ENCODE results near the gene SEZ6L.
"Not testable (repeated sequence)": the region's sequence is repeated elsewhere in the genome, so short reads cannot be mapped to it uniquely, and the experiment has no call there.

Gene SEZ6L

DNA sequence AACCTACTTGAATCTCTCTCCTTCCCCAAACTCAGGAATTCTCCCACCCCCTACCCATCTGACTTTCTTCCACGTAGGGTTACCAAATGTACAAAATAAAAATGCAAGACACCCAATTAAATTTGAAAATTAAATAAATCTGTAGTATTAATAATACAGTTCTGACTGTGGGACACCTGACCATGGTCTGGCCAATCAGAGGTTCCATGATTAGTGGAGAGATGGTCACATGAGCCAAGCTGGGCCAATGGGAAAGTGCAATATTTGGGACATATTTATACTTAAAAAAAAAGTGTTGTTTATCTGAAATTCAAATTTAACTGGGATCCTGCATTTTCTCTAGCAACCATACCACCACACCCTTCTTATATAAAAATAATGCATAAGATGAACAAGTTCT lies 230.0 kb downstream of the SEZ6L start:
- H3K4me3 ChIP-seq (ENCODE audit: low read depth in 1 of 5, low read length in 5 of 5) = no peak overlapping the region
- H3K9me3 ChIP-seq (ENCODE audit: control insufficient read depth in 5 of 5, low read length in 5 of 5) = no peaks in the 10 kb centered on the region
- H3K9ac ChIP-seq (ENCODE audit: low read length in 5 of 5) = no peak overlapping the region
- H3K27ac ChIP-seq (ENCODE audit: low read depth, low read length) = no peak overlapping the region
- H3K36me3 ChIP-seq (ENCODE audit: control insufficient read depth in 5 of 5, insufficient read depth in 5 of 5, low read length in 5 of 5) = no peaks in the 10 kb centered on the region
- H3K27me3 ChIP-seq (ENCODE audit: control insufficient read depth in 5 of 5, insufficient read depth in 4 of 5, low read length in 5 of 5) = peaks cover 0 to 11% (median 0%) of the 10 kb centered on the region in 5 donors
- no peaks in the 10 kb centered on the region for H3K4me1 ChIP-seq (ENCODE audit: control insufficient read depth in 5 of 5, insufficient read depth in 5 of 5, low read length in 5 of 5)

DNA sequence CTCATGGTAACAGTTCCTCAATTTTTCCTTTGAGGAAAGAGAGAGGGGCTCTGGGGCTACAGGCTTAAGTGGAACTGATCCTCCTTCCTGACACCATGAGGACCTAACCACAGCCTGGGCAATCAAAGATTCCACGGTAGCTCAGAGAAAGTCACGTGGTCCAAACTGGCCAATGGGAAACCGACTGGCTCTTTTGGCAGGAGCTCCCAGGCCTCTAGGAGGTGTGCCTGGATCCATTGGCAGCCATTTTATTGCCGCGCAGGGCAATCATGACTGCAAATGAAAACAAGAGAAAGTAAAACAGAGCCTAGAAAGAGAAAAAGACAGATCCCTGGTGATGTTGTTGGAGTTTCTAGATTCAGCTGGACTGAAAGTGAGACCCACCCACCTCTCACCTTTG lies 232.5 kb downstream of the SEZ6L start:
- peaks cover 0 to 7% (median 0%) of the 10 kb centered on the region in 5 donors for H3K4me1 ChIP-seq (ENCODE audit: control insufficient read depth in 5 of 5, insufficient read depth in 5 of 5, low read length in 5 of 5)
- no peak overlapping the region for H3K9ac ChIP-seq (ENCODE audit: low read length in 5 of 5)
- no peaks in the 10 kb centered on the region for H3K9me3 ChIP-seq (ENCODE audit: control insufficient read depth in 5 of 5, low read length in 5 of 5)
- peaks cover 2 to 13% (median 8%) of the 10 kb centered on the region in 5 donors for H3K27me3 ChIP-seq (ENCODE audit: control insufficient read depth in 5 of 5, insufficient read depth in 4 of 5, low read length in 5 of 5)
- H3K36me3 ChIP-seq (ENCODE audit: control insufficient read depth in 5 of 5, insufficient read depth in 5 of 5, low read length in 5 of 5) = no peaks in the 10 kb centered on the region
- H3K4me3 ChIP-seq (ENCODE audit: low read depth in 1 of 5, low read length in 5 of 5) = no peak overlapping the region
- no peak overlapping the region for H3K27ac ChIP-seq (ENCODE audit: low read depth, low read length)

DNA sequence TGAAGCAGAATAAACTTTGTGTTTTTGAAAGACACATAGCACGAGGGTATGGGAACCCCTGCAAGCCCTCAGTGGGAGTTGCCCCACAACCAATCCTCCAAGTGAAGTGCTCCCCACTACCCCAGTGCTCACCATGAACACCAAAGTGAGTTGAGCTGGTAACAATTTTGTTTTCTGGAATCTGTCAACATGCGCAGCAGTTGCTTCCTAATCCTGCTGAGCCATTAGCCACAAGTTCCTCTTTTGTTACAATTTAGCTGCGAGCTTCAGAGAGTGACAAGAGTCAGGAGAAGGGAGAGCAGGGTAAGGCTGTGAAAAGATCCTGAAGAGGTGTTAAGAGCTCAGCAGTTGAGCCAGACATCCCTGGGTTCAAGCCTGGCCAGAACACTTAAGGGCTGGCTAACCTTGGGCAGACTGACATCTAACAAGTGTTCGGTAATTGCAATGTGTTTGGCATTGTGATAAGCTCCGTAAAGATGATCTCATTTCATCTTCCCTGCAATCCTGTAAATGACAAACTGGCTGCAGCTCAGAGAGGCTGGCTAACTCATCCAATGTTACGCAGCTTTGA lies 235.7 kb downstream of the SEZ6L start:
- H3K9me3 ChIP-seq (ENCODE audit: control insufficient read depth in 5 of 5, low read length in 5 of 5) = no peaks in the 10 kb centered on the region
- H3K36me3 ChIP-seq (ENCODE audit: control insufficient read depth in 5 of 5, insufficient read depth in 5 of 5, low read length in 5 of 5) = no peaks in the 10 kb centered on the region
- peaks cover 0 to 7% (median 0%) of the 10 kb centered on the region in 5 donors for H3K4me1 ChIP-seq (ENCODE audit: control insufficient read depth in 5 of 5, insufficient read depth in 5 of 5, low read length in 5 of 5)
- no peak overlapping the region for H3K4me3 ChIP-seq (ENCODE audit: low read depth in 1 of 5, low read length in 5 of 5)
- H3K27me3 ChIP-seq (ENCODE audit: control insufficient read depth in 5 of 5, insufficient read depth in 4 of 5, low read length in 5 of 5) = peaks cover 2 to 17% (median 8%) of the 10 kb centered on the region in 5 donors
- H3K9ac ChIP-seq (ENCODE audit: low read length in 5 of 5) = no peak overlapping the region
- H3K27ac ChIP-seq (ENCODE audit: low read depth, low read length) = no peak overlapping the region

DNA sequence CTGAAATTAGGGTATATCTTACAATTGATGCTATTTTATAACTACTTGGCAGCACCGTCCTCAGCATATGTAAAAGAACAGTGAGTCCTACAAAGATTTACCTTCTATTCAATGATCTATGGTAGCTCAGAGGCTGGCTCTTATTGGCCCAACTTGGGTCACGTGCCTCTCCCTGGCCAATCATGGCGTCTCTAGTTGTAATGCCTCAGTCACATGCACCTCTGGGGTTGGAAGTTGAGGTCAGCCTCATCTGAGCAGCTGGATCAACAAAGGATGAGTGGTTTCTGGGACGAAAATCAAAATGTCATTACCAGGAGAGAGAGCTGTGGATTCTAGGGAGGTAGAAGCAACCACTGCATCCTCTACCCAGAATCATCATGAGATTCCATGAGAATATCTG lies 236.9 kb downstream of the SEZ6L start:
- no peak overlapping the region for H3K27ac ChIP-seq (ENCODE audit: low read depth, low read length)
- no peaks in the 10 kb centered on the region for H3K36me3 ChIP-seq (ENCODE audit: control insufficient read depth in 5 of 5, insufficient read depth in 5 of 5, low read length in 5 of 5)
- no peaks in the 10 kb centered on the region for H3K9me3 ChIP-seq (ENCODE audit: control insufficient read depth in 5 of 5, low read length in 5 of 5)
- H3K9ac ChIP-seq (ENCODE audit: low read length in 5 of 5) = no peak overlapping the region
- H3K27me3 ChIP-seq (ENCODE audit: control insufficient read depth in 5 of 5, insufficient read depth in 4 of 5, low read length in 5 of 5) = peaks cover 2 to 18% (median 8%) of the 10 kb centered on the region in 5 donors
- peaks cover 0 to 7% (median 0%) of the 10 kb centered on the region in 5 donors for H3K4me1 ChIP-seq (ENCODE audit: control insufficient read depth in 5 of 5, insufficient read depth in 5 of 5, low read length in 5 of 5)
- no peak overlapping the region for H3K4me3 ChIP-seq (ENCODE audit: low read depth in 1 of 5, low read length in 5 of 5)

DNA sequence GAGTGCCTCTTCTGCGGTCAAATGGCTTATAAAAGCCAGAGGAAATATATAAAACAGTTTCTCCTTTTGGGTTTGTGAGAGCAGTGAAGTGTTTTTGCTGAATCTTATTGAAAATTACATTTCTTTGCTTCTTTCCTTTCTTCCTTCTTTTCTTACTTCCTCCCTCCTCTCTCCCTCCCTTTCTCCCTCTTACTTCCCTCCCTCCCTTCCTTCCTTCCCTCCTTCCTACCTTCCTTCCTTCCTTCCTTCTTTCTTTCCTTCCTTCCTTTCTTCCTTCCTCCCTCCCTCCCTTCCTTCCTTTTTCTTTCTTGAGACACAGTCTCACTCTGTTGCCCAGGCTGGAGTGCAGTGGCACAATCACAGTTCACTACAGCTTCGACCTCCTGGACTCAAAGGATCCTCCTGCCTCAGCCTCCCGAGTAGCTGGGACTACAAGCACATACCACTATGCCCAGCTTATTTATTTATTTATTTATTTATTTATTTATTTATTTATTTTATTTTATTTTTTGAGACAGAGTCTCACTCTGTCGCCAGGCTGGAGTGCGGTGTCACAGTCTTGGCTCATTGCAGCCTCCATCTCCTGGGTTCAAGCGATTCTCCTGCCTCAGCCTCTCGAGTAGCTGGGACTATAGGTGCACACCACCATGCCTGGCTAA lies 239.4 kb downstream of the SEZ6L start:
- H3K9me3 ChIP-seq (ENCODE audit: control insufficient read depth in 5 of 5, low read length in 5 of 5); H3K4me3 ChIP-seq (ENCODE audit: low read depth in 1 of 5, low read length in 5 of 5); H3K4me1 ChIP-seq (ENCODE audit: control insufficient read depth in 5 of 5, insufficient read depth in 5 of 5, low read length in 5 of 5); H3K9ac ChIP-seq (ENCODE audit: low read length in 5 of 5); H3K36me3 ChIP-seq (ENCODE audit: control insufficient read depth in 5 of 5, insufficient read depth in 5 of 5, low read length in 5 of 5); H3K27ac ChIP-seq (ENCODE audit: low read depth, low read length): not testable (repeated sequence)
- peaks cover 2 to 25% (median 8%) of the 10 kb centered on the region in 5 donors for H3K27me3 ChIP-seq (ENCODE audit: control insufficient read depth in 5 of 5, insufficient read depth in 4 of 5, low read length in 5 of 5)

DNA sequence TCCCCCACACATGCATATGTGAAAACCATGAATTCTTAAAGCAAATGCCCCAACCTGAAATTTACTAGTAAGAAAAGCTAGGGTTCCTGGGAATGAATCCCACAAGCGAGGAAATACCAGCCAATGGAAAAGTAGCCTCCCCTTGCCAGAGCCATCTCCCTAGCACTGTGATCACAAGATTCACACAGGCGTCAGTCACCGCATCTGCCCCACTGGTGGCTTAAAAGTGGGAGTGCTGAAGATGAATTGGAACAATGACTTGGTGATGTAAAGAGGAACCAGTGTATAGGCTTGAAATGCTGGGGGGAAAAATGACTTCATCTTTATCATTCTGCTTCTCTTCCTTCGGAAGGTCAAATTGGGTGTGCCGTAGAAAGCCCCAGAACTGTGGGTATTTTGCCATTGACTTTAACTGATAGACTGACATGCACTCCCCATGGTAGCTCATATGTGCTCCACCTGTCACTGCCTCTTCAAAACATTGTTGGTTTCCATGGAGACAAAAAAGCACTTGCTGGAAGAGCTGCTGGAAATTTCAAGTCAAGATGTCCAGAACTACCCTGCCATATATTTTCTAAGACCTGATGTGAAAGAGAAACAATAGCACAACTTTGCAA lies 240.6 kb downstream of the SEZ6L start:
- Histone ChIP-seq H3K27ac (ENCODE audit: low read depth, low read length) (no peak overlapping the region), H3K9ac (ENCODE audit: low read length in 5 of 5) (no peak overlapping the region), H3K4me1 (ENCODE audit: control insufficient read depth in 5 of 5, insufficient read depth in 5 of 5, low read length in 5 of 5) (peaks cover 0 to 7% (median 0%) of the 10 kb centered on the region in 5 donors), H3K9me3 (ENCODE audit: control insufficient read depth in 5 of 5, low read length in 5 of 5) (no peaks in the 10 kb centered on the region), H3K27me3 (ENCODE audit: control insufficient read depth in 5 of 5, insufficient read depth in 4 of 5, low read length in 5 of 5) (peaks cover 2 to 25% (median 8%) of the 10 kb centered on the region in 5 donors), H3K4me3 (ENCODE audit: low read depth in 1 of 5, low read length in 5 of 5) (no peak overlapping the region), H3K36me3 (ENCODE audit: control insufficient read depth in 5 of 5, insufficient read depth in 5 of 5, low read length in 5 of 5) (no peaks in the 10 kb centered on the region)

DNA sequence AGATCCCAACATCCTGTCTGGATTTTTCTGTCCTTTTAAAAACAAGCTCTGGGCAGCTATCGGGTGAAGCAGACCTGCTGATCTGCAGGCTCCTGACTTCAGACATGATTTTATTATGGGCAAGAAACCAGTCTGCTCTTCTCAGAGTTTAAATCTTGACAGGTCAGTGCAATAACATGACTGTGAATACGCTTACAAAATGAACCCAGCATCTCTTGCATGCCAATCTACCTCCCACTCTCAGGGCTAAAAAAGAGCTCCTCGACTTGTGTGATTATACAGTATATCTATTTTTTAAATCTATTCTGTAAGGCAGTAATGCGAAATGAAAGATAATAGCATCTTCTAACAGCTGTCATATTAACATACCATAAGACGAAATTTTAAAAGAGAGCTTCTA lies 241.1 kb downstream of the SEZ6L start:
- Histone ChIP-seq H3K9ac (ENCODE audit: low read length in 5 of 5) (no peak overlapping the region), H3K27ac (ENCODE audit: low read depth, low read length) (no peak overlapping the region), H3K4me3 (ENCODE audit: low read depth in 1 of 5, low read length in 5 of 5) (no peak overlapping the region), H3K36me3 (ENCODE audit: control insufficient read depth in 5 of 5, insufficient read depth in 5 of 5, low read length in 5 of 5) (no peaks in the 10 kb centered on the region), H3K4me1 (ENCODE audit: control insufficient read depth in 5 of 5, insufficient read depth in 5 of 5, low read length in 5 of 5) (peaks cover 0 to 3% (median 0%) of the 10 kb centered on the region in 5 donors), H3K9me3 (ENCODE audit: control insufficient read depth in 5 of 5, low read length in 5 of 5) (no peaks in the 10 kb centered on the region), H3K27me3 (ENCODE audit: control insufficient read depth in 5 of 5, insufficient read depth in 4 of 5, low read length in 5 of 5) (peaks cover under 1 to 19% (median 6%) of the 10 kb centered on the region in 5 donors)

DNA sequence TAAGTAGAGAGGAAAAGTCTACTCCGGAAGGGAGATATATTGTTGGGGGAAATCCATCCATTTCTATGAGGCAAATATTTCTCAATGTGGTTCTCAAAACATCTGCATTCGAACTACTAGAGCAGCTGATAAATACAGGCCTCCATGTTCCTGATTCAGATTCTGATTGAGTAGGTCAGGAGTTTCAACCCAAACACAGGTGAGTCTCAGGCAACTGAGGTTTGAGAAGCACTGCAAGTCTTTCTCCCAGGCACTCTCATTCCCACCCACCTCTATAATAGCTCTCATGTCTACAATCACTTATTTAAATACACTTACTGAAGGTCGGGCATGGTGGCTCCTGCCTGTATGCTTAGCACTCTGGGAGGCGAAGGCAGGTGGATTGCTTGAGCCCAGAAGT lies 245.1 kb downstream of the SEZ6L start:
- peaks cover 7 to 25% (median 9%) of the 10 kb centered on the region in 5 donors for H3K27me3 ChIP-seq (ENCODE audit: control insufficient read depth in 5 of 5, insufficient read depth in 4 of 5, low read length in 5 of 5)
- no peaks in the 10 kb centered on the region for H3K9me3 ChIP-seq (ENCODE audit: control insufficient read depth in 5 of 5, low read length in 5 of 5)
- no peak overlapping the region for H3K9ac ChIP-seq (ENCODE audit: low read length in 5 of 5)
- no peak overlapping the region for H3K4me3 ChIP-seq (ENCODE audit: low read depth in 1 of 5, low read length in 5 of 5)
- no peaks in the 10 kb centered on the region for H3K36me3 ChIP-seq (ENCODE audit: control insufficient read depth in 5 of 5, insufficient read depth in 5 of 5, low read length in 5 of 5)
- peaks cover 0 to 5% (median 0%) of the 10 kb centered on the region in 5 donors for H3K4me1 ChIP-seq (ENCODE audit: control insufficient read depth in 5 of 5, insufficient read depth in 5 of 5, low read length in 5 of 5)
- H3K27ac ChIP-seq (ENCODE audit: low read depth, low read length) = no peak overlapping the region

DNA sequence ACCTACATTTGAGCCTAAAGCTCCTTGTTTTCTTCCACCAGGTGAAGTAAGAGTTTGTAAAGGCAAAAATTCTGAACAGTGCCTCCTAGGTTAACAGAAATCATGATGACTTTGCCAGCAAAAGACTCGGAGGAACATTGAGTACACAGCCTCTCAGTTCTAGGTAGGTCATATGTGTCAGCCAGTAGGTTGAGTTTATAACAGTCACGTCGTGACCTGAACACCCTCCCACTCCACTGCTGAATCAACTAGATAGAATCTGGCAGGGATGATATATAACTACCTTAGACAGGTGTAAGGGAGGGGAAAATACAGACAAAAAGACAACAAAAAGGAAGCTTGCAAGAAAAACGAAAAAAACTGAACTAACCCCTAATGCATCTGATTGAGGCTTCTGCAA lies 247.0 kb downstream of the SEZ6L start:
- Histone ChIP-seq H3K27me3 (ENCODE audit: control insufficient read depth in 5 of 5, insufficient read depth in 4 of 5, low read length in 5 of 5) (peaks cover 7 to 20% (median 8%) of the 10 kb centered on the region in 5 donors), H3K4me1 (ENCODE audit: control insufficient read depth in 5 of 5, insufficient read depth in 5 of 5, low read length in 5 of 5) (peaks cover 0 to 5% (median 0%) of the 10 kb centered on the region in 5 donors), H3K9ac (ENCODE audit: low read length in 5 of 5) (no peak overlapping the region), H3K27ac (ENCODE audit: low read depth, low read length) (no peak overlapping the region), H3K36me3 (ENCODE audit: control insufficient read depth in 5 of 5, insufficient read depth in 5 of 5, low read length in 5 of 5) (no peaks in the 10 kb centered on the region), H3K4me3 (ENCODE audit: low read depth in 1 of 5, low read length in 5 of 5) (no peak overlapping the region), H3K9me3 (ENCODE audit: control insufficient read depth in 5 of 5, low read length in 5 of 5) (no peaks in the 10 kb centered on the region)

DNA sequence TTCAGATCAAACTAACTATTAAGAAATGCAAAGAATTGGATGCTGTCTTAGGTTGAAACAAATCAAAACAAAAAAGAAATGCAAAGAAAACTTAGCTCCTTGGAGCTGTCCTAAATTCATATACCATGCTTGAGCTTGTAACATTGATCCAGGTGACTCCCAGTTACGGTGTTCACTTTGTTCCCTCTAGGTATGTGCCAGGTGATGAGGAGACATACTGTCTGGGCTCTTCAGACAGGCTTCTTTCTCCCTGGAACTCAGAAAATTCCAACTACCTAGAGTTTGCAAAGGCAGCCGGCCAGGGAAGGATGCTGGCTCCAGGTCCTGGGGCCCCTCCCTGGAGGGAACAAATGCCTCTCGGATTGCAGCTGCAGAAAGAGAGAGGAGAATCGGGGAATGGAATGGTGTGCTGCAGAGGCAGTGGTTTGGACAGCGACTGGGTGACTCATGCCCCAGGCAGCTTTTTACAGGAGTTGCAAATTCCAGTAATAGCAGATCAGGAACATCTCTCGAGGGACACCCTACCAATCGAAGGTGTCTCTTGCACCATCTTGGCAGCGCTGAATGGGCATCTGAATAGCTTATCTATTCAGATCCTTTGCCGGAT lies 247.5 kb downstream of the SEZ6L start:
- Histone ChIP-seq H3K27ac (ENCODE audit: low read depth, low read length) (no peak overlapping the region), H3K9ac (ENCODE audit: low read length in 5 of 5) (no peak overlapping the region), H3K4me1 (ENCODE audit: control insufficient read depth in 5 of 5, insufficient read depth in 5 of 5, low read length in 5 of 5) (peaks cover 0 to 5% (median 0%) of the 10 kb centered on the region in 5 donors), H3K4me3 (ENCODE audit: low read depth in 1 of 5, low read length in 5 of 5) (no peak overlapping the region), H3K9me3 (ENCODE audit: control insufficient read depth in 5 of 5, low read length in 5 of 5) (no peaks in the 10 kb centered on the region), H3K36me3 (ENCODE audit: control insufficient read depth in 5 of 5, insufficient read depth in 5 of 5, low read length in 5 of 5) (no peaks in the 10 kb centered on the region), H3K27me3 (ENCODE audit: control insufficient read depth in 5 of 5, insufficient read depth in 4 of 5, low read length in 5 of 5) (peaks cover 4 to 15% (median 7%) of the 10 kb centered on the region in 5 donors)

Data from subcutaneous abdominal adipose tissue (tissue), 5 donors.